ENCODE results near the gene ARL2BP. TPM values are rescaled to one million over a fixed set of nuclear protein-coding genes. Genes with fewer than 3 reads are reported as not detected.

ARL2BP gene
- total RNA-seq, 1 experiment from 2014 or later: 10.6 TPM

GRCh38 chr16:57270221-57271062 lies 25.4 kb downstream of the ARL2BP start:
- no peak overlapping the region for H3K27ac Mint-ChIP-seq
- H3K4me1 Mint-ChIP-seq: peaks cover 8% of the 10 kb centered on the region
- TF ChIP-seq, protein P1, sequence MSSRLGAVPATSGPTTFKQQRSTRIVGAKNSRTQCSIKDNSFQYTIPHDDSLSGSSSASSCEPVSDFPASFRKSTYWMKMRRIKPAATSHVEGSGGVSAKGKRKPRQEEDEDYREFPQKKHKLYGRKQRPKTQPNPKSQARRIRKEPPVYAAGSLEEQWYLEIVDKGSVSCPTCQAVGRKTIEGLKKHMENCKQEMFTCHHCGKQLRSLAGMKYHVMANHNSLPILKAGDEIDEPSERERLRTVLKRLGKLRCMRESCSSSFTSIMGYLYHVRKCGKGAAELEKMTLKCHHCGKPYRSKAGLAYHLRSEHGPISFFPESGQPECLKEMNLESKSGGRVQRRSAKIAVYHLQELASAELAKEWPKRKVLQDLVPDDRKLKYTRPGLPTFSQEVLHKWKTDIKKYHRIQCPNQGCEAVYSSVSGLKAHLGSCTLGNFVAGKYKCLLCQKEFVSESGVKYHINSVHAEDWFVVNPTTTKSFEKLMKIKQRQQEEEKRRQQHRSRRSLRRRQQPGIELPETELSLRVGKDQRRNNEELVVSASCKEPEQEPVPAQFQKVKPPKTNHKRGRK (CRISPR knock-in tag; IDR thresholded peaks at IDR 0.05; ENCODE audit: borderline replicate concordance): no peak
- no peak for TF ChIP-seq ZNF396 (CRISPR knock-in tag; IDR thresholded peaks at IDR 0.05; ENCODE audit: borderline replicate concordance)
- TF ChIP-seq, protein P2, sequence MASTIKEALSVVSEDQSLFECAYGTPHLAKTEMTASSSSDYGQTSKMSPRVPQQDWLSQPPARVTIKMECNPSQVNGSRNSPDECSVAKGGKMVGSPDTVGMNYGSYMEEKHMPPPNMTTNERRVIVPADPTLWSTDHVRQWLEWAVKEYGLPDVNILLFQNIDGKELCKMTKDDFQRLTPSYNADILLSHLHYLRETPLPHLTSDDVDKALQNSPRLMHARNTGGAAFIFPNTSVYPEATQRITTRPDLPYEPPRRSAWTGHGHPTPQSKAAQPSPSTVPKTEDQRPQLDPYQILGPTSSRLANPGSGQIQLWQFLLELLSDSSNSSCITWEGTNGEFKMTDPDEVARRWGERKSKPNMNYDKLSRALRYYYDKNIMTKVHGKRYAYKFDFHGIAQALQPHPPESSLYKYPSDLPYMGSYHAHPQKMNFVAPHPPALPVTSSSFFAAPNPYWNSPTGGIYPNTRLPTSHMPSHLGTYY (CRISPR knock-in tag; IDR thresholded peaks at IDR 0.05): no peak
- no peak for TF ChIP-seq GTF2I (CRISPR knock-in tag; conservative IDR thresholded peaks at IDR 0.05)
- TF ChIP-seq ZBTB21 (CRISPR knock-in tag; IDR thresholded peaks at IDR 0.05; ENCODE audit: borderline replicate concordance): no peak
- no peak for TF ChIP-seq FOXP4 (CRISPR knock-in tag; IDR thresholded peaks at IDR 0.05)
- no peak for TF ChIP-seq MXD4 (CRISPR knock-in tag; IDR thresholded peaks at IDR 0.05; ENCODE audit: borderline replicate concordance)

DNA sequence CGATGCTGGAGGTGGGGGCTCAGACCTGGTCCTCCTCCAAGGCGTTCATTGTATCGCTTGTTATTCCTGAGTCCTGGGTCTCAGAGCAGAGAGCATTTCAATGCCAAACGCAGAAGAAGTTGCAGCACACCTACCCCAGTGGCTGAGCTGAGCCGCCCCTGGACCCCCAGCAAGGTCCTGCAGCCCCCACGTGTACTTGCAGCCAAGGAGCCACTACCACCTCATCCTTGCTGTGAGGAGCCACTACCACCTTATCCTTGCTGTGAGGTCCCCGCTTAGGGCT lies 25.9 kb downstream of the ARL2BP start:
- no peak overlapping the region for H3K4me3 Mint-ChIP-seq
- no peak overlapping the region for H3K27ac Mint-ChIP-seq
- no peak for DNase-seq (ENCODE audit: low spot score)
- ATAC-seq: no peak
- no peak for TF ChIP-seq MXD4 (CRISPR knock-in tag; IDR thresholded peaks at IDR 0.05; ENCODE audit: borderline replicate concordance)
- TF ChIP-seq EMX1 (CRISPR knock-in tag; IDR thresholded peaks at IDR 0.05): no peak
- no peak for TF ChIP-seq TEAD4 (CRISPR knock-in tag; IDR thresholded peaks at IDR 0.05)
- no peak for TF ChIP-seq CDX4 (CRISPR knock-in tag; IDR thresholded peaks at IDR 0.05; ENCODE audit: borderline replicate concordance)
- no peak for TF ChIP-seq ELF4 (CRISPR knock-in tag; IDR thresholded peaks at IDR 0.05; ENCODE audit: low read depth)
- no peak for TF ChIP-seq SOX15 (CRISPR knock-in tag; IDR thresholded peaks at IDR 0.05)
- TF ChIP-seq ESRRA (CRISPR knock-in tag; IDR thresholded peaks at IDR 0.05; ENCODE audit: borderline replicate concordance): no peak
- TF ChIP-seq ZNF263 (CRISPR knock-in tag; IDR thresholded peaks at IDR 0.05; ENCODE audit: low read depth): no peak
- TF ChIP-seq PRRX2 (CRISPR knock-in tag; IDR thresholded peaks at IDR 0.05): no peak
- TF ChIP-seq JAZF1 (CRISPR knock-in tag; IDR thresholded peaks at IDR 0.05): no peak
- no peak for TF ChIP-seq NFATC4 (CRISPR knock-in tag; IDR thresholded peaks at IDR 0.05)
- no peak for TF ChIP-seq CBFB (CRISPR knock-in tag; IDR thresholded peaks at IDR 0.05; ENCODE audit: low read depth)
- TF ChIP-seq NR3C1 (CRISPR knock-in tag; conservative IDR thresholded peaks at IDR 0.05; ENCODE audit: low read depth): no peak
- no peak for TF ChIP-seq ZBTB43 (CRISPR knock-in tag; IDR thresholded peaks at IDR 0.05)
- ChIA-PET CTCF (interaction anchor here (1.0 to 1.8 kb wide), 3 partner anchors 25 to 307 kb away, joined by 3 to 5 read pairs (median 4); partner anchors contain the start of gene ARL2BP), POLR2A (no interaction called here)
- H3K36me3 Mint-ChIP-seq: no peaks in the 10 kb centered on the region
- H3K27me3 Mint-ChIP-seq (ENCODE audit: low read depth): no peaks in the 10 kb centered on the region
- H3K9me3 Mint-ChIP-seq: no peaks in the 10 kb centered on the region
- H3K4me1 Mint-ChIP-seq: peaks cover 8% of the 10 kb centered on the region

More at GRCh38 chr16:57270221-57271062, 25.4 kb downstream of the ARL2BP start:
- ChIA-PET CTCF (interaction anchor here (0.9 to 1.8 kb wide), 5 partner anchors 25 to 307 kb away, joined by 3 to 7 read pairs (median 4); partner anchors contain the start of genes ARL2BP and POLR2C), POLR2A (interaction anchor here (0.7 kb wide), 1 partner anchor 11 kb away, joined by 3 read pairs; no protein-coding TSS in a partner anchor)
- Mint-ChIP-seq H3K27me3 (ENCODE audit: low read depth) (no peaks in the 10 kb centered on the region), H3K36me3 (no peaks in the 10 kb centered on the region), H3K4me3 (no peak overlapping the region), H3K9me3 (no peaks in the 10 kb centered on the region)
- DNase-seq (ENCODE audit: low spot score): no peak
- peak; percentile 65 for ATAC-seq

Measured in WTC11 (cell line).